Activated T-cell treated with anti-CD3 and anti-CD28 coated beads, Interleukin-2, amount 50 U/mL, for 24 hours (primary cell): ENCODE results near the gene GCGR.
A peak's percentile ranks its signal among the peaks of the same experiment; 100 is the strongest.

Experiments
- DNase-seq: peaks from one replicate; pipeline ENCODE4 v3.0.0-alpha.2; 2020
- H3K27ac Mint-ChIP-seq: 2 replicates; pipeline ENCODE4 v1.8.0; 2020; ENCODE audit warnings: mild to moderate bottlenecking, mixed read lengths
- H3K27me3 Mint-ChIP-seq: 2 replicates; pipeline ENCODE4 v1.8.0; 2020; ENCODE audit warnings: mixed read lengths
- H3K36me3 Mint-ChIP-seq: 2 replicates; pipeline ENCODE4 v1.8.0; 2020; ENCODE audit warnings: low read depth, mixed read lengths
- H3K4me1 Mint-ChIP-seq: 2 replicates; pipeline ENCODE4 v1.8.0; 2020; ENCODE audit warnings: low read depth, mixed read lengths
- H3K4me3 Mint-ChIP-seq: 2 replicates; pipeline ENCODE4 v1.8.0; 2020; ENCODE audit warnings: mild to moderate bottlenecking, moderate library complexity, mixed read lengths
- H3K9me3 Mint-ChIP-seq: 2 replicates; pipeline ENCODE4 v1.8.0; 2020; ENCODE audit warnings: mixed read lengths

Gene GCGR

GRCh38 chr17:81821147-81821546 is 17.2 kb downstream of the GCGR start:
- Mint-ChIP-seq H3K27ac (no peak overlapping the region), H3K9me3 (no peaks in the 10 kb centered on the region), H3K27me3 (peaks cover 2% of the 10 kb centered on the region), H3K4me3 (no peak overlapping the region), H3K36me3 (peaks cover 11% of the 10 kb centered on the region), H3K4me1 (peaks cover 5% of the 10 kb centered on the region)
- DNase-seq = no peak

DNA sequence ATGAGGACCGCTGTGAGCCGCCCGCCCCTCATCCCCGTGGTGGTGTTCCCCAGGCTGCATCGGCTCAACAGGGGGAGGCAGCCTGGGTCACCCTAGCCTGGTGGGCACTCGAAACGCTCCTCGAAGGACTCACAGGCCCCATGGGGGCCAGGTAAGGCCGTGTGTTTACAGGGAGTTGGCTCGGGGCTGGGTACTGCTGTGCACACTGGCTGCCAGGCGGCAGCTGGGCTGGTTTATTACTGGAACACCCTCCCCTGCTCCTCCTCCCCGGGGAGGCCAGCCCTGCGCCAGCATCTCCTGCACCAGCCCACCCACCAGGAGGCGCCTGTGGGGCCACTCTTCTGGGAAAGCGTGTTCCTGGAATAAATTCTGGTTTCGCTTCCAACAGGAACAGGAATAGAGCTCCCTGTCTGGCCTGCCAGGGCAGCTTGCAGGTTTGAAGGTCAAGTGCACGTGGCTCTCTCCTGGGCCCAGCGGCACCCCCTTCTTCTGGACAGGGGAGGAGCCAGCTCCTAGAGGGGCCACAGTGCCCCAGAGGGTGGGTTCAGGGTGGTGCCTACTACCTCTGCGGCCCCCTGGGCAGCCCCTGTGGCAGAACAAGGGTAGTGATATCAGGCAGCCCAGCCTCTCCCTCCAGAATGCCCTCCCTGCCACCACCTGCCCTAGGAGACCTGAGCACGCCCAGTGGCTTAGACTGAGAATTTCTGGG is 17.8 kb downstream of the GCGR start:
- H3K27ac Mint-ChIP-seq = peak overlapping the region; percentile 81
- H3K4me3 Mint-ChIP-seq = no peak overlapping the region
- H3K36me3 Mint-ChIP-seq = peaks cover 12% of the 10 kb centered on the region

GRCh38 chr17:81822312-81822637 is 18.3 kb downstream of the GCGR start:
- no peak for DNase-seq
- peak overlapping the region; percentile 81 for H3K27ac Mint-ChIP-seq
- H3K36me3 Mint-ChIP-seq = peaks cover 12% of the 10 kb centered on the region
- no peaks in the 10 kb centered on the region for H3K9me3 Mint-ChIP-seq
- peaks cover 6% of the 10 kb centered on the region for H3K4me1 Mint-ChIP-seq
- H3K4me3 Mint-ChIP-seq = no peak overlapping the region
- no peaks in the 10 kb centered on the region for H3K27me3 Mint-ChIP-seq

More for the DNA sequence above, 17.8 kb downstream of the GCGR start:
- DNase-seq = no peak
- H3K9me3 Mint-ChIP-seq = no peaks in the 10 kb centered on the region
- H3K4me1 Mint-ChIP-seq = peaks cover 6% of the 10 kb centered on the region
- H3K27me3 Mint-ChIP-seq = no peaks in the 10 kb centered on the region

- no peaks in the 10 kb centered on the region for H3K9me3 Mint-ChIP-seq
- peaks cover 7% of the 10 kb centered on the region for H3K4me1 Mint-ChIP-seq
- no peak for DNase-seq
- peaks cover 12% of the 10 kb centered on the region for H3K36me3 Mint-ChIP-seq
- no peaks in the 10 kb centered on the region for H3K27me3 Mint-ChIP-seq
- no peak overlapping the region for H3K4me3 Mint-ChIP-seq
- H3K27ac Mint-ChIP-seq = no peak overlapping the region
These were observed 19.3 kb downstream of the GCGR start for GRCh38 chr17:81822996-81823819.

- Mint-ChIP-seq H3K4me3 (no peak overlapping the region), H3K27ac (no peak overlapping the region), H3K27me3 (no peaks in the 10 kb centered on the region), H3K9me3 (no peaks in the 10 kb centered on the region), H3K36me3 (peaks cover 12% of the 10 kb centered on the region), H3K4me1 (peaks cover 11% of the 10 kb centered on the region)
- DNase-seq = no peak
These were observed 20.0 kb downstream of the GCGR start for GRCh38 chr17:81823820-81824550.

DNA sequence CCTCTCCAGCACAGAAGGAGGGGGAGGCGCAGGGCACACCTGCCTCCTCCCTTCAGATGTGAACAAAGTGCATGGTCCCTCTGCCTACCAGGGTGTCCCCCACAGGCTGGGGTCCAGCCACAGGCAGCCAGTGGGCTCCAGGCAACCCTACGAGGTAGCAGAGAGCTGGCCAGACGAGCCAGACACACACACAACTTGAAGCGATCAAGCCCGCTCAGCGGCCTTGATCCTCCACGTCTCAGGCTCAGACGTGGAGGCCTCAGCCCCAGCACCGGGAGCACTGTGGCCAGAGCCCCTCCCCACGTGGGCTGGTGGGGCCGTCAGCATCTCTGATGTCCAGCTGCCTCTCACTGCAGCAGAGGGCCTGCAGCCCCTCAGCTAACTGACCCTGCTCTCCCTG is 20.6 kb downstream of the GCGR start:
- Mint-ChIP-seq H3K36me3 (peaks cover 14% of the 10 kb centered on the region), H3K27me3 (no peaks in the 10 kb centered on the region), H3K27ac (no peak overlapping the region), H3K4me1 (peaks cover 14% of the 10 kb centered on the region), H3K4me3 (no peak overlapping the region), H3K9me3 (no peaks in the 10 kb centered on the region)
- DNase-seq = no peak

DNA sequence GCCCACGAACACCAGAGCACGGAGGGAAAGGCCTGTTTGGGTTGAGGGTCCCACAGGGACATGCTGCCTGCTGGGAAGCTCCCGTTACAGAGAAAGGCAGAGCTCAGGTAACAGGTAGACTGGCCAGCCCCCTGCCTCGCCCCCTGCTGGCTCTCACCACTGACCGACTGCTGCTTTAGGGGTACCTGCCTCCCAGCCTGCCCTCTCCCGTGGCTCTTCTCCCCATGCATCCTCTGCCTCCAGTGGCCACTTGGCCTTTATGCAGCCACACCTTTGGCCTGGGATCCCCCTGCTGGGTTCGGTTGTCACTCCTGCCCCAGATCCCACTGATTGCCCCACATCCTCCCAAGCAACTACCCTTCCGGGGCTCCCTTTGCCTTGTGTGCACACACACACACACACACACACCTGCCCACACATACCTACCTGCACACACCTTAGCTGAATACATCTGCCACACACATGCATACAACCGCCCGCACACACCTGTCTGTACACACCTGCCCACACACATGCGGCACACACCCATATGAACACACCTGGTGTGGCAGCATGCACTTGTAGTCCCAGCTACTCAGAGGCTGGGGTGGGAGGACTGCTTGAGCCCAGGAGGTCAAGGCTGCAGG is 22.0 kb downstream of the GCGR start:
- H3K27ac Mint-ChIP-seq = no peak overlapping the region
- peaks cover 23% of the 10 kb centered on the region for H3K4me1 Mint-ChIP-seq
- H3K27me3 Mint-ChIP-seq = no peaks in the 10 kb centered on the region
- no peak for DNase-seq
- peaks cover 19% of the 10 kb centered on the region for H3K36me3 Mint-ChIP-seq
- no peak overlapping the region for H3K4me3 Mint-ChIP-seq
- H3K9me3 Mint-ChIP-seq = no peaks in the 10 kb centered on the region

GRCh38 chr17:81828656-81829055 is 24.7 kb downstream of the GCGR start:
- H3K27ac Mint-ChIP-seq = peak overlapping the region; percentile 55
- peaks cover 27% of the 10 kb centered on the region for H3K36me3 Mint-ChIP-seq
- no peak overlapping the region for H3K4me3 Mint-ChIP-seq
- H3K4me1 Mint-ChIP-seq = peaks cover 35% of the 10 kb centered on the region
- H3K27me3 Mint-ChIP-seq = no peaks in the 10 kb centered on the region
- DNase-seq = no peak
- no peaks in the 10 kb centered on the region for H3K9me3 Mint-ChIP-seq

DNA sequence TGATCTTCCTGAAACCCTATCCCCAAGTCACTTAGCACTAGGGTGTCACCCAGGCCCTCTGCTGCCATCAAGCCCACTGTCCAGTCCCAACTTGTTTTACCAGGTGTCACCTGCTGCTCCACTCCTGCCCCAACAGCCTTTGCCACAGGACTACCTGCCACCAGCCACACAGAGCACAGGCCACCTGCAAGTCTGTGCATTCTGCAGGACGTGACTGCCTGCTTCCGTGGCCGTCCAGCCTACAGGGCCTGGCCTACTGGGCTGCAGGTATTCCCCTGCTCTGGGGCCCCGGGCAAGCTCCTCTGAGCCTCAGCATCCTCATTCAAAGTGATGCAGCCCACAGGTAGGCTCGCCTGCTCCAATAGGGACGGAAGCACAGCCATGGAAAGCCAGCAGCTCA is 25.9 kb downstream of the GCGR start:
- H3K4me3 Mint-ChIP-seq = no peak overlapping the region
- peaks cover 26% of the 10 kb centered on the region for H3K36me3 Mint-ChIP-seq
- H3K27me3 Mint-ChIP-seq = no peaks in the 10 kb centered on the region
- peak overlapping the region; percentile 20 for H3K27ac Mint-ChIP-seq
- peaks cover 39% of the 10 kb centered on the region for H3K4me1 Mint-ChIP-seq
- H3K9me3 Mint-ChIP-seq = no peaks in the 10 kb centered on the region
- DNase-seq = no peak

- H3K27me3 Mint-ChIP-seq = no peaks in the 10 kb centered on the region
- H3K9me3 Mint-ChIP-seq = no peaks in the 10 kb centered on the region
- H3K36me3 Mint-ChIP-seq = peaks cover 30% of the 10 kb centered on the region
These were observed 27.6 kb downstream of the GCGR start for GRCh38 chr17:81831563-81831956.

DNA sequence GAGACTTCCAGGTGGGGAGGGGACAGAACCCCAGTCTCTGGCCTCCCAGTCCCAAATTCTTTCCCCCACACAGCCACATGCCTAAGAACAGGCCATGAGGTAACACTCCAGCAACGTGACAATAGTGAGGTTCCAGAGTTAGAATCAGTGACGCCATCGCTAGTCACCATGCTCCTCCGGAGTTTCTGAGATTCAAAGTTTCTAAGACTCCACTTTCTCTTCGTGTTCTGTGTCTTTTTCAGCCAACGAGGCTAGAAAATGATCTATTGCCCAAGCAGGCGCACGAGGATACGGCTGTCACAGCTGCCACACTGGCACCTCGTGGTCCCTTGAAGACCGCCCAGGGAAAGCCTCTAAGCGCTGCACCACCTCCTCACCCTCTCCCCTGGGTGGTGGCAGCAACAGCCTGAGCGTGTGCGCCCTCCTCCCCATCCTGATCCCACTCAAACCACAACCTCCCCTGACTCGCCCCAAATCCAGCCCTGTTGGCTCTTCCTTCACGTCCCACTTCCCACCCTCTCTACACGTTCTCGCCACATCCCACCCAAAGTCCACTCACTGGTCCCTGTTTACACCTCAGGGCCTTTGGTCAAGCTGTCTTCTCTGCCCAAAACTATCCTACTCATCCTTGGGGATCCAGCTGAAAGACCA is 28.1 kb downstream of the GCGR start:
- H3K4me3 Mint-ChIP-seq = peak overlapping the region; percentile 92

More at GRCh38 chr17:81831563-81831956, 27.6 kb downstream of the GCGR start:
- H3K27ac Mint-ChIP-seq = peak overlapping the region; percentile 96
- peak; percentile 66 for DNase-seq
- peak overlapping the region; percentile 92 for H3K4me3 Mint-ChIP-seq
- peaks cover 34% of the 10 kb centered on the region for H3K4me1 Mint-ChIP-seq

DNA sequence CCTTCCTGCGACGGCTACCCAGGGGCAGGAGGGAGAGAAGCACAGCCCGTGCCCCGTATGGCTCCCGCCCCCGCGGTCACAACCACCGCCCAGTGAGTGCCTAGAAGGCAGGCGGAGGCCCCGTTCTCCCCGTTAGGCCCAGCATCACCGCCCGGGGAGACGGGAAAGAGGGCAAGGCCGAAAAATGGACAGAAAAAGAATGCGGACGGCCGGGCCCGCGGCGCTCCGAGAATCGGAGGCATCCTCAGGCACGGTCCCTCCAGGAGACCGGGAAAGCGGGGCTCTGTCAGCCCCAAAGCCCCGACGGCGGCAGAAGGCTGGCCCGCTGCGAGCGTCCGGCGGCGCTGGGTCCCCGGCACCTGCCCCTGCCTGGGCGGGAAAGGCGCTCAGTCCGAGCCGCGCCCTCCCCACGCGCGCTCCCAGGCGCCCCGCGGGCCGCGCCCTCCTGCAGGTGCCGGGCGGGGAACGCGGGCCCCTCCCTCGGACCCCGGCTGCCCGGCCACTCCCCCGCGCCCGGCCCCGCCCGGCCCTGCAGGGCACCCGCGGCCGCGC is 28.7 kb downstream of the GCGR start:
- Mint-ChIP-seq H3K27me3 (no peaks in the 10 kb centered on the region), H3K27ac (peak overlapping the region; percentile 96), H3K4me3 (peak overlapping the region; percentile 92), H3K4me1 (peaks cover 34% of the 10 kb centered on the region), H3K36me3 (peaks cover 30% of the 10 kb centered on the region), H3K9me3 (no peaks in the 10 kb centered on the region)
- no peak for DNase-seq

More for the DNA sequence above, 28.1 kb downstream of the GCGR start:
- no peaks in the 10 kb centered on the region for H3K27me3 Mint-ChIP-seq
- H3K4me1 Mint-ChIP-seq = peaks cover 34% of the 10 kb centered on the region
- peak overlapping the region; percentile 96 for H3K27ac Mint-ChIP-seq
- no peaks in the 10 kb centered on the region for H3K9me3 Mint-ChIP-seq
- DNase-seq = peak; percentile 77
- peaks cover 30% of the 10 kb centered on the region for H3K36me3 Mint-ChIP-seq

DNA sequence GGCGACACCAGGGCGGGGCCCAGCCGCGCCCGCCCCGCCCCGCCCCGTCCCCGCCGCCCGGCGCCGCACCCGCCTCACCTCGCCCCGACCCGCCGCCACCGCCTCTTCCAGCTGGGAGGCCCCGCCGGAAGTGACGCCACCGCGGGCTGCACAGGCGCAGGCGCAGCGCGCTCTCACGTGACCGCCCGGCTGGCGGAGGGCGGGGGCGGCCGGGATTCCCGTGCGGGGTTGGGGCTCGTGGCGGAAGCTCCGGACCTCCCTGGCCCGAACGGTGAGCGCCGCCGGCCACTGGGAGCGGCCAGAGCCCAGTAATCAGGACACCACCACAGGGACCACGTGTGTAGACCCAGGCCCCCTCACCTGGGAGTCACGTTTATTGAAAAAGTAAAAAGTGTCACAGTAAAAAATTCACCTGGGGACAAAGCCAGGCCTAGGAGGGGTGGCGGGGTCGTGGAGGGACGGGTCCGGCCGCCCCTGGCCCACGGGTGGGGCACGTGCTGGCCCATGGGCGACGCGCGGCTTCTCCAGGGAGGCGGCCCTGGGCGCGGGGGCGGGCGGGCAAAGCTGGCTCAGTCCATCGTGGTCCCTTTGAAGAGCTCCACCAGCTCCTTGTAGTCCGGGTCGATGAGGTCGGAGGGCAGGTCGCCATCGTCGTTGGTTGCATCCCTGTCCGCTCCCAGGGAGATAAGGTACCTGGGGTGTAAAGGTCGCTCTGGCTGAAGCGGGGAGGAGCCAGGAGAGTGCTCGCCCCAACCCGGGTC is 29.4 kb downstream of the GCGR start, which contains the start of gene MCRIP1:
Gene MCRIP1 (minus strand): TSS at position 132 of the 761 bp plus-strand sequence. CDS start 8,785 bp downstream, outside the sequence.
- H3K36me3 Mint-ChIP-seq = peaks cover 30% of the 10 kb centered on the region
- peak within 1 kb of the TSS; percentile 92 for H3K4me3 Mint-ChIP-seq
- peak; percentile 98 for DNase-seq
- H3K4me1 Mint-ChIP-seq = peaks cover 33% of the 10 kb centered on the region
- H3K27ac Mint-ChIP-seq = peak within 1 kb of the TSS; percentile 96
- H3K27me3 Mint-ChIP-seq = no peaks in the 10 kb centered on the region
- no peaks in the 10 kb centered on the region for H3K9me3 Mint-ChIP-seq
